Glutamatergic neuron (in vitro differentiated cells): ENCODE data around the gene CACNG1. TPM values are rescaled to one million over a fixed set of nuclear protein-coding genes. Genes with fewer than 3 reads are reported as not detected.

ENCODE experiments used
- DNase-seq: peaks from one replicate; pipeline ENCODE4 v3.0.0; 2022
- H3K27ac Mint-ChIP-seq: one replicate; pipeline ENCODE4 v1.8.0; 2020; ENCODE audit warnings: mild to moderate bottlenecking, mixed read lengths, inconsistent platforms; ENCODE audit not compliant: unreplicated experiment
- H3K27me3 Mint-ChIP-seq: one replicate; pipeline ENCODE4 v1.8.0; 2020; ENCODE audit warnings: mild to moderate bottlenecking, moderate library complexity, mixed read lengths, inconsistent platforms; ENCODE audit not compliant: unreplicated experiment
- H3K36me3 Mint-ChIP-seq: one replicate; pipeline ENCODE4 v1.8.0; 2020; ENCODE audit warnings: mild to moderate bottlenecking, mixed read lengths, inconsistent platforms; ENCODE audit not compliant: unreplicated experiment
- H3K4me1 Mint-ChIP-seq: one replicate; pipeline ENCODE4 v1.8.0; 2020; ENCODE audit warnings: mild to moderate bottlenecking, low read depth, mixed read lengths, inconsistent platforms; ENCODE audit not compliant: unreplicated experiment
- H3K4me3 Mint-ChIP-seq: one replicate; pipeline ENCODE4 v1.8.0; 2020; ENCODE audit warnings: mild to moderate bottlenecking, mixed read lengths, inconsistent platforms; ENCODE audit not compliant: unreplicated experiment
- H3K9me3 Mint-ChIP-seq: one replicate; pipeline ENCODE4 v1.8.0; 2020; ENCODE audit warnings: mild to moderate bottlenecking, moderate library complexity, mixed read lengths, inconsistent platforms; ENCODE audit not compliant: unreplicated experiment
- CTCF ChIP-seq: fragments of 200-600 bp; sonication (generic); IDR thresholded peaks from one replicate; pipeline ENCODE4 v1.5.0; 2021; ENCODE audit not compliant: partially characterized antibody, unreplicated experiment
- total RNA-seq: library from RNA; stranded (reverse); fragmentation: NEBNext Ultra II Directional; extraction: Animal tissue kit (Norgen Biotek cat#: 25700); gene quantifications from one replicate; pipeline ENCODE4 v1.2.1, GENCODE V29; 2021; ENCODE audit not compliant: unreplicated experiment

Gene CACNG1
- total RNA-seq, 1 donor from 2014 or later, result not detected

- Mint-ChIP-seq H3K27ac (no peak overlapping the region), H3K4me3 (no peak overlapping the region), H3K36me3 (peaks cover 8% of the 10 kb centered on the region), H3K9me3 (peaks cover 10% of the 10 kb centered on the region), H3K4me1 (no peaks in the 10 kb centered on the region), H3K27me3 (peaks cover 2% of the 10 kb centered on the region)
- DNase-seq, result no peak
- TF ChIP-seq CTCF, result no peak
These were observed 8.5 kb downstream of the CACNG1 start for GRCh38 chr17:67052720-67053437.

GRCh38 chr17:67053438-67054000 lies 9.2 kb downstream of the CACNG1 start:
- H3K9me3 Mint-ChIP-seq, result peaks cover 7% of the 10 kb centered on the region
- DNase-seq, result no peak
- H3K27ac Mint-ChIP-seq, result no peak overlapping the region
- no peaks in the 10 kb centered on the region for H3K4me1 Mint-ChIP-seq
- peaks cover 5% of the 10 kb centered on the region for H3K36me3 Mint-ChIP-seq
- peaks cover 2% of the 10 kb centered on the region for H3K27me3 Mint-ChIP-seq
- no peak overlapping the region for H3K4me3 Mint-ChIP-seq
- no peak for TF ChIP-seq CTCF

DNA sequence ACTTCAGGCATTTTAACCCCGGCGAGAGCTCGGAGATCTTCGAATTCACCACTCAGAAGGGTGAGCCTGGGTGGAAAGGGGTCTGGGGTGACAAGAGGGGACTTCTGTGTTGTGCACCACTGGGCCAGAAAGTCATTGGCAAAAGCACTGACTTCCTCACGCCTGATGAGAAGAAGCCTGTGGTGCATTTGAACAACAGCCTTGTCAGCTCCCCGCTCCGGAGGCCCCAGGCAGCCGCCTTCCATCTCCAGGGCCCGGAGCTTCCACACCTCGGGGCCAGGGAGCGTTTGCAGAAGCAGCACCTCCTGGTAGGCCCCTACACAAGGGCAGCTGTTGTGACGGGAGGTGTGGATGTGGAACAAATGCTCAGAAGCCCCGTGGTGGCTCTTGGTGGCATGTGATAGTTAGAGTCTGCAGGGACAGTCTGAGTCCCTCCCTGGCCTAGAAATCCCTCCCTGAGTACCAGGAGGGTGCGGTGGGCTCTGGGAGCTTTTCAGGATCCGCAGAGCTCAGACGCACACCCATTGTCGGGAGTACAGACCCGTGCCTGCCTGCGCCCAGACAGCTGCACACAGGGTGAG lies 9.7 kb downstream of the CACNG1 start:
- Mint-ChIP-seq H3K9me3 (peaks cover 4% of the 10 kb centered on the region), H3K27ac (no peak overlapping the region)
- no peak for DNase-seq

DNA sequence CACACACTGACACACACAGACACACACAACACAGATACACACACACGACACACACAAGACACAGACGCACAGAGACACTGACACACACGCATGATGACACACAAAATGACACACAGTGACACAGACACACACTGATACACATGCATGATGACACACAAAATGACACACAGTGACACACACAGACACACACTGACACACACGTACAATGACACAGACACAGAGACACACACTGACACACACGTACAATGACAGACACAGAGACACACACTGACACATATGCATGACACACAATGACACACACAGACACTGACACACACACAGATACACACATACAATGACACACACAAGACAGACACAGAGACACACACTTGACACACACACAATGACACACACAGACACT lies 10.3 kb downstream of the CACNG1 start:
- no peak overlapping the region for H3K27ac Mint-ChIP-seq
- peaks cover 2% of the 10 kb centered on the region for H3K27me3 Mint-ChIP-seq
- no peak overlapping the region for H3K4me3 Mint-ChIP-seq
- H3K4me1 Mint-ChIP-seq, result no peaks in the 10 kb centered on the region
- no peak for DNase-seq
- H3K36me3 Mint-ChIP-seq, result no peaks in the 10 kb centered on the region
- H3K9me3 Mint-ChIP-seq, result peaks cover 2% of the 10 kb centered on the region
- no peak for TF ChIP-seq CTCF

More for the DNA sequence above, 9.7 kb downstream of the CACNG1 start:
- Mint-ChIP-seq H3K4me3 (no peak overlapping the region), H3K4me1 (no peaks in the 10 kb centered on the region), H3K27me3 (peaks cover 2% of the 10 kb centered on the region), H3K36me3 (no peaks in the 10 kb centered on the region)
- TF ChIP-seq CTCF, result no peak

DNA sequence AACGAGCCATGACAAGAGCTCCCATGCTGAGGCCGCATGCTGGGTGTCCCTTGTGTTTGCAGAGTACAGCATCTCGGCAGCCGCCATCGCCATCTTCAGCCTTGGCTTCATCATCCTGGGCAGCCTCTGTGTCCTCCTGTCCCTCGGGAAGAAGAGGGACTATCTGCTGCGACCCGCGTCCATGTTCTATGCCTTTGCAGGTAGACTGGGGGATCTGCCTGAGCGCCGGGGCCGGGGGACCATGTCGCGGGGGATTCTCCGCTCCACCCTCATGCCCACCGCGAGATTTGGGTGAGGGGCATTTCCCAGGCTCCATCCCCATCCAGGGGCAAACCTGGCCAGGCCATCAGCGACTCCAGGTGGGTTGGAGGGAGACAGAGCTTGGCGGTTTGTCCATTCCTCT lies 10.7 kb downstream of the CACNG1 start:
- no peaks in the 10 kb centered on the region for H3K36me3 Mint-ChIP-seq

More for the DNA sequence above, 10.7 kb downstream of the CACNG1 start:
- H3K9me3 Mint-ChIP-seq, result peaks cover 2% of the 10 kb centered on the region
- no peak for DNase-seq
- peaks cover 2% of the 10 kb centered on the region for H3K27me3 Mint-ChIP-seq
- H3K4me1 Mint-ChIP-seq, result no peaks in the 10 kb centered on the region
- H3K4me3 Mint-ChIP-seq, result no peak overlapping the region
- no peak overlapping the region for H3K27ac Mint-ChIP-seq
- TF ChIP-seq CTCF, result no peak
